Spleen (tissue), 7 donors: ENCODE measurements around the gene IL31.

Source experiments
- CTCF ChIP-seq, 11 experiments: fragments of 200-600 bp in 7 of 11; fragments of 450-650 bp in 4 of 11; sonication (generic) in 4 of 11; IDR thresholded peaks in 8 of 11; conservative IDR thresholded peaks in 3 of 11; 1 replicate in 7 of 11; 2 replicates in 4 of 11; pipeline versions ENCODE4 v1.4.0 to v1.8.0; 2016 to 2021; ENCODE audit warnings: antibody characterized with exemption in 11 of 11, inconsistent platforms in 4 of 11, mild to moderate bottlenecking in 1 of 11
- POLR2A ChIP-seq, 3 donors: fragments of 450-650 bp; IDR thresholded peaks; one replicate each; pipeline ENCODE4 v1.5.1; 2017; ENCODE audit warnings: antibody characterized with exemption in 3 of 3, mild to moderate bottlenecking in 1 of 3
- donor health status: DM: no; HTN: no; CAD: no; lungs with moderate emphysema.
- donor health status: DM: no; HTN: no; CAD: no.
- donor health status: DM: no; HTN: no; CAD: no.

DNA sequence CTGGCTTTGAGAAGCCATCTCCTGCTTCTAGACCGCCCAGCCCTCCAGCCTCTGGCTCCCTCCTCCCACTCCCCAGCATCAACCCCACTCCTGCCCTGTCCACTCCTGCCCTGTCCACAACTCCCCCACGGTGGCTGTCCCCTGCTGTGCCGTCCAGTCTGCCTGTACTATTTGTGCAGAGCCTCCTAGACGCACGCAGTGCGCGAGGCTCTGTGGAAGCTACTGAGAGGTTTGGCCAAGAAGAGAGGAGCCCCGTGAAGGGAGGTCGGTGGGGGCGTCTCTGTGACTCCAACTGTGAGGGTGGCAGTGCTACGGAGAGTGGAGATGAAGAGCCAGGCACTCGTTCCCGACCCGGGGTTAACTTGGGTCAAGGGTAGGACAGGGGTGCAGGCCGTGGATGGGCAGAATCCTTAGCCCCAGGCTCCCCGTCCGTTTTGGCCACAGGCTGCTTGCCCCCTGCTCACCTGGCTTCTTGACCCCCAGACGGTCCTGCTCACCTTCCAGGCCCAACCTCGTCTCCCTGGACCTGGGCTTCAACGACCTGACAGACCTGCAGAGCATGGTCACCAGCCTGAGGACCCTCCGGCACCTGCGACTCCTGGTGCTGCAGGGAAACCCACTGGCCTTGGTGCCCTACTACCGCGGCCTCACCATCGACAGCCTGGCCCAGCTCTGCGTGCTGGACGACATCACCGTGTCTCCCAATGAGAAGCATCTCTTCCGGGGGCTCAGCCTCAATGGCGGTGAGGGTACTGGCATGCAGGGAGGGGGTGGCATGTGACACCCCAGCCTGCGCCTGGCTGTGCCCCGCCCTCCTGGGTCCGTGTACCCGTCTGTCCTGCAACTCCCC, 15.8 kb upstream of the IL31 start:
- TF ChIP-seq POLR2A (IDR thresholded peaks at IDR 0.05) (no peak), CTCF (IDR thresholded peaks at IDR 0.05 in 8 of 11, conservative IDR thresholded peaks at IDR 0.05 in 3 of 11) (no peak)
